Iris pigment epithelial cell (primary cell): Measurements from ENCODE around the gene ZMIZ2.
"Not testable (repeated sequence)": the region's sequence is repeated elsewhere in the genome, so short reads cannot be mapped to it uniquely, and the experiment has no call there.

Source experiments
- DNase-seq: peaks from one replicate; pipeline ENCODE4 v3.0.0-alpha.2; 2011; ENCODE audit warnings: low read depth

The ZMIZ2 gene

DNA sequence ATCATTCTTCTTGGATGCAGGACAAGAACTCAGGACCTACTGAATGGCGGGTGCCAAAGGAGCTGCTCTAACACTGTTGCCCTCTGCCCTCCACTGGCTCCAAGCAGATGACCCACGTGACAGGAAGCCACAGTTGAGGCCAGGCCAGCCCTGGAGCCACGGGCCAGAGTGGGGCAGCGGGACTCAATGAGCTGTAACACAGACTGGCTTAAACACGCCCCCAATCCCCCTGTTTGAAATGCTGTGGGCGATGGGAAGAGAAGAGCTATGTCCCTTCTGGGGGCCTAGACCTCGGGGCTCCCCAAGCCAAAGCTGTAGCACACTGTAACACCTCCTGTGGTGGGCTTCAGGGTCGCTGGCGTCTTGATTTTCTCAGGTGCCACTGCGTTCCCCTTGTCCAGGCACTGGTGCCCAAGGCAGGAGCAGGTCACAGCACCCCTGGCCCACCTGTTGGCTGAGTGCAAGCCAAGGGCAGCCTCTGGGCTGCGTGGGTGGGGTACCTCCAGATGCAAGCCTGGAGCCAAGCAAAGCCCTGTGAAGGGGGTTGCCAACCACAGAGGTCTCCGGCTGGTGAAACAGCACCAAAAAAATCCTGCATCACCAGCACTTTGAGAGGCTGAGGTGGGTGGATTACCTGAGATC is 18.6 kb upstream of the ZMIZ2 start:
- DNase-seq, result no peak

DNA sequence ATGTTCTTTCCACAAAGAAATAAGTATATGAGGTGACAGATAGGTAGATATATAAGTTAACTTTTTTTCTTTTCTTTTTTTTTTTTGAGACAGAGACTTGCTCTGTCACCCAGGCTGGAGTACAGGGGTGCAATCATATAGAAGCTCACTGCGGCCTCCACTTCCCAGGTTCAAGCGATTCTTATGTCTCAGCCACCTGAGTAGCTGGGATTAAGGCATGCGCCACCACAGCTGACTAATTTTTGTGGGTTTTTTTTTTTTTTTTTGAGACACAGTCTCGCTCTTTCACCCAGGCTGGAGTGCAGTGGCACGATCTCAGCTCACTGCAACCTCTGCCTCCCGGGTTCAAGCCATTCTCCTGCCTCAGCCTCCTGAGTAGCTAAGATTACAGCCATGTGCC is 15.7 kb upstream of the ZMIZ2 start:
- DNase-seq, result not testable (repeated sequence)

DNA sequence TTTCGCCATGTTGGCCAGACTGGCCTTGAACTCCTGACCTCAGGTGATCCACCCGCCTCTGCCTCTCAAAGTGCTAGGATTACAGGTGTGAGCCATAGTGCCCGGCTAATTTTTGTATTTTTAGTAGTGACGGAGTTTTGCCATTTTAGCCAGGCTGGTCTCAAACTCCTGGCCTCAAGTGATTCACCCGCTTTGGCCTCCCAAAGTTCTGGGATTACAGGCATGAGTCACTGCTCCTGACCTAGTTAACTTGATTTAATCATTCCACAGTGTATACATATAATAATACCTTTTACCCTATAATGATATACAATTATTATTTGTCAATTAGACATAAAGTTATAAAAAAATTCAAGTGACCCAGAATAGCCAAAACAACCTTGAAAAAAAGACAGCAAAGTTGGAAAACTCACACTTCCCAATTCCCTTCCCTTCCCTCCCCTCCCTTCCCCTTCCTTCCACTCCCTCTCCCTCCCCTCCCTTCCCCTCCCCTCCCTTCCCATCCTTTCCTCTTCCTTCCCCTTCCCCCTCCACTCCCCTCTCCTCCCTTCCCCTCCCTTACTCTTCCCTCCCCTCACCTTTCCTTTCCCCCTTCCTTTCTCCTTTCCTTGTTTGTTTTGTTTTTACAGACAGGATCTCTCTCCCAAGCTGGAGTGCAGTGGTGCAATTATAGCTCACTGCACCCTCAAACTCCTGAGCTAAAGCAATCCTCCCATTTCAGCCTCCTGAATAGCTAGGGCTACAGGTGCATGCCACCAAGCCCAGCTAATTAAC is 14.8 kb upstream of the ZMIZ2 start:
- DNase-seq, result peak; percentile 84

DNA sequence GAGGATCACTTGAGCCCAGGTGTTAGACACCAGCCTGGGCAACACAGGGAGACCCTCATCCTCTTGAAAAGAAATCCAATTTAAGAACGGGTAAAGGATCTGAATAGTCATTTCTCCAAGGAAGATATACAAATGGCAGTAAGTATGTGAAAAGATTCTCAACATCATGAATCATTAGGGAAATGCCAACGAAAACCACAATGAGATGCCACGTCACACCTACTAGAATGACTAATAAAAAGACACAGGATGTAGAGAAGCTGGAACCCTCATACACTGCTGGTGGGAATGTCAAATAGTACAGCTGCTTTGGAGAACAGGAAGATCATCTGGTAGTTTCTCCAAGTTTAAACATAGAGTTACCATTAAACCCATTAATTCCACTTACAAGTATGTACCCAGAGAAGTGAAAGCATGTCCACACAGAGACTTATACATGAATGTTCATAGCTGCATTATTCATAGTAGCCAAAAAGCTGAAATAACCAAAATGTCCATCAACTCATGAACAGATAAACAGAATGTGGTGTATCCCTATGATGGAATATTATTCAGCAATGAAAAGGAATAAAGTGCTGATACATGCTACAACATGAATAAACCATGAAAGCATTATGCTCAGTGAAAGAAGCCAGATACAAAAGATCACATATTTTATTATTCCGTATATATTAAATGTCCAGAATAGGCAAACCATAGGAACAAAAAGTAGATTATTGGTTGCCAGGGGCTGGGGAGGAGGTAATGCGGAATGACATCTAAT is 13.1 kb upstream of the ZMIZ2 start:
- DNase-seq, result peak; percentile 98

DNA sequence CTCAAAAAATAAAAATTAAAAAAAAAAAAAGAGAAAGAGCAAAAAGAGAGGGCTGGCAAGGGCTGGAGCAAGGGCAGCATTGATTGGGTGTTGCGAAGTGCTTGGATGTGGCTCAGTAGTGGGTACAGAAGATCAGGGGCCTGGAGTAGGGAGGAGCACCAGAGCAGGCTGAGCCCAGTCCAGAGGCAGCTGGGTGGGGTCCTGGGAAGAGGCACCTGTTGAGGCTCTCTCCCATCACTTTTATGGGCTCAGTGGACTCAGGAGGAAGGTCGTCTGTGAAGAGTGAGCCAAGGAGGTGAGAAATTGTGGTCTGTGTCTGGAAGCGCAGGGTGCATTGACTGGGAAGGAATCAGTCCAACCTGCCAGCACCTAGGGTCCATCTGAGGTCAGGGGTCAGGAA is 11.8 kb upstream of the ZMIZ2 start:
- DNase-seq, result no peak

DNA sequence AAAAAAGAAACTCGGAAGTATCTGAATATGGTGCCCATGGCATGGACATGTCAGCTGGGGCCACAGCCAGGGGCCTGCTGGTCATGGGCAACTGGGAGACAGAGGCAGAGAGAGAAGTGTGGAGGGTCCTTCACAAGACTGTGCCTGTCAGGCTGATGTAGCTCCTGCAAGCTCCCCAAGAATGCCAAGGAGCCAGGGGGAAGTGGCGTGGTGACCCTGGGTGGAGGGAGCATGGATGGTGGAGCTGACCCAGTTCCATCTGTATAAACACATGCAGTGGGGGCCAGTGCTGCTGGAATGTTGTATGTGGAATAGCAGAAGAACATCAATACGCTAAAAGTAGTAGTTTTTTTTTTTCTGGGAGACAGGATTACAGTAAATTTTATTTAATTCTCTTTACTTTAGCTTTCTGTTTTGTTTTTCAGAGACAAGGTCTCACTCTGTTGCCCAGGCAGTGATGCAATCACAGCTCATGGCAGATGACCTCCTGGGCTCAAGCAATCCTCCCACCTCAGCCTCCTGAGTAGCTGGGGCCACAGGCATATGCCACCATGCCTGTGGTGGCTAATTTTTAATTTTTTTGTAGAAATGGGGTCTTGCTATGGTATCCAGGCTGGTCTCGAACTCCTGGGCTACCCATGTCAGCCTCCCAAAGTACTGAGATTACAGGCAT is 10.5 kb upstream of the ZMIZ2 start:
- DNase-seq, result peak; percentile 47

DNA sequence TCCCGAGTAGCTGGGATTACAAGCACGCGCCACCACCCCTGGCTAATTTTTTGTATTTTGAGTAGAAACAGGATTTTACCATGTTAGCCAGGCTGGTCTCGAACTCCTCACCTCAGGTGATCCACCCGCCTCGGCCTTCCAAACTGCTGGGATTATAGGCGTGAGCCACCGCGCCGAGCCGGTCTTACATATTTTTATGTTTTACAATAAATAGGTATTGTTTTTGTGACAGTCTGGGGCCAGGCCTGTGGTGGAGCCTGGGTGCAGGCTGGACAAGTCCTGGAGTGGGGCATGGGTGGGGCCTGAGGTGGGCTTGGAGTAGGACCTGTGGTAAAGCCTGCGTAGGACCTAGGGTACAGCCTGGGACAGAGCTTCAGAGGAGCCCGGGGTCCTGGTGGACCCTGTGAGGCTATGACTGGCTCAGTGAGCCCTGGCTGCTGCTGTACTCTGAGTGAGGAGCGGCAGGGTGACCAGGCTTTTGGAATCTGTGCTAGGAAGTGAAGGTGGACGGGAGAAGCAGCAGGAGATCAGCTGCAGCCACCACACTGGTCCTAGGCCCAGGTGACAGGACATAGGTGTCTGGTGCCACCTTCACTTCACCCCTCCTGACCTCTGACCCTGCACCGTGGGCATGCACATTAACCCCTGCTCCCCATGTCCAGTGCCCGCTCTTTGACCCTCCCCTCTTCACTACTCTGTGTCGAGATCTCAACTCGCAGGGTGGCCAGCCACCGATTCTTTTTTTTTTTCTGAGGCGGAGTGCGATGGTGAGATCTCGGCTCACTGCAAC is 9.6 kb upstream of the ZMIZ2 start:
- DNase-seq, result no peak

DNA sequence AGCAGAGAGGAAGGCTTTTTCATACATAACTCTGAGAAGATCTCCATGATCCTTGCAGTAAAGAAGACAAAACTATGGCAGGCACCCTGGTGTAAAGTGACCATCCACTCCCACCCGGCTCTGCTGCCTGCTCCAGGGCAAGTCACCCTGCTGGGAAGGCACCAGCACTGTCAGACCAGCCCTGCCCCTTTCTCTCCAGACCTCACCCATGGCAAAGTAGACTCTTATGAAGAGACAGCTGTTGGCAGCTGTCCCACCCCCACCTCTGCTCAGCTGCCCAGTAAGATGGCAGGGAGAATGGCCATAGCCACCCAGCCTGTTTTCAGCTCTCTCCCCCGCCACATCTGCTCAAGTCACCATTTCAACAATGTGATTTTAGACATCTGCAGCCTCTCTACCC is 8.6 kb upstream of the ZMIZ2 start:
- DNase-seq, result no peak

DNA sequence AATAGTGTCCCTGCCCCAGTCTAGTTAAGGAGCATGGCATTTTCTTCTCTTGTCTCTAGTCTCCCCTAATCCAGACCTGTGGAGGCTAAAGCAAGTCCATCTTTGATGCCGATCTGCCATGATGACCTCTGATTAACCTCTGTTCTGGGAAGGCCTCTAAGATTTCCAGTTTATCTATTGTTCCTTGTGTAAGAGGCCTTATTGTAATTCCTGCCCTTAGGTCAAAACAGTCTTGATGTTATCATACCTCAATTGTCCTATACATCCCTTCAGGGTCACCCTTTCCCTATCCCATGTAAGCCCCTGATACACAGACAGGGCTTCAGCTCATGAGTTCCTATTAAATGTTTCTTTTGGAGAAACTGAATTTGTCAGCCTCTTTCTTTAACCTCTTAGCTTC is 4.9 kb upstream of the ZMIZ2 start:
- DNase-seq, result no peak

DNA sequence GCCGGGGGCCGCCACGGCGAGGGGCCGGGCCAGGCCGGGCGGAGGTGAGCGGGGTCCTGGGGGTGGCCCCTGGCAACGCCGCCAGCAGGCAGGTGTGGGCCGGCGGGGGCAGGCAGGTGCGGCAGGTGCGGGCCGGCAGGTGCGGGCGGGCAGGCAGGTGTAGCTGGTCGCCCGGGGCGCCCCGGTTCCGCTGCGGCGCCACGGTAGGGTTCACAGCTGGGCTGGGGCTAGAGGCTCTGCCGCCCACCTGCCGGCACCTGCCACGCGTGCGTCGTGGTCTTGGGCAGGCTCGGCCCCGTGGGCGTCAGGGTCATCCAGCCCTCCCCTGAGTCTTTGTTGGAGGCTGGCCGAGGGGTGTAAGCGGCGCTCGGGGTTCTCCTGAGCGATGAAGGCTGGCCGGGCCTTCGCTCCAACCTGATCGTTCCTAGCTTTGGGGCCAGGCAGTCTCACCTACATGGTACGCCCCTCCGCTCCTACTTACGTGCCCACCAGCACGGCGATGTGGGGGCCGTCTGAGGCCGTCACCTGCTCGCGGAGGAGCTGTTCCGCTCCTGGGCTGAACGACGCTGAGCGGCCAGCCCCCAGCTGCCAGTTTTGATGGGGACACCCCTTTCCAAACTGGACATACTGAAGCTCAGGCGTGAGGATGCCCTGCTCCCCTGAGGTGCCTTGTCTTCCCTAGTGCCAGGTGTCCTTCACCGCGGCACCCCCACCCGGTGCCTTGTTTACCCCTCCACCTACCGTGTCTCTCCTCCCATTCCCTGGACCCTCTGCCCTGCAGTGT is 493 bp downstream of the ZMIZ2 start:
- no peak for DNase-seq

DNA sequence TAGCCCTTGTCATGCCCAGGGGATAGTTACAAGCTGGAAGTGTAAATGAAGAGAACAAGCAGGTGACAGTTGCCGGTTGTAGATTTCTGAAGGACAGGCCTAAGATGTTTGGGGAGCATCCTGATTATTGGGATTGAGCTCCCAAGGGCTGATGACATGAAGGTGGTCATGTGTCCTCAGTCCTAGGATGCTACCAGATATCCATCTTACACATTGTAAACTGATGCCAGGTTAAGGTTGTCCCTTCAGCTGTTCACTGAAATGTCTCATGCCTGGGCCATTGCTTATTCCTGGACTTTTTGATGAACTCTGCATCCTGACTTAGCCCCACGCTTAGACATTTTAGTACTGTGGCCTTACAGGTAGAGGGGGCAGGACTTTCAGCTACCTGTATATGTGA is 1.3 kb downstream of the ZMIZ2 start:
- DNase-seq, result no peak

DNA sequence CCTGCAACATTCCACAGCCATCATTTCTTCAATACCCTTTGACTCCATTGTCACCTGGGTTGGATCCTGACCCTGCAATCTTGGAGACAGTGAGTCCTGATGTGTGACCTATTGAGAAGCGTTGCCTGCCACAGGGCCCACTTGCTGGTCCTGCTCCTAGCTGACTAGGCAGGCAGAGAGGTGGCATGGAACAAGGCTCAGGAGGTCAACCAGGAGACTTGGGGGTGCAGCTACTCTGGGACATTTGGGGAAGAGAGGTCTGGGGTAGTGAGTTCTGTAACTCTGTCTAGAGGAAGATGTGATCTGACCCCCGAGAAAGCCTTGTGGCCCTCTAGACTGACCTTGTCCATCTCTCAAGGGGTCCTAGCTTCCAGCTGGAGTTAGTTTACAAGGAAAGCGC is 1.8 kb downstream of the ZMIZ2 start:
- DNase-seq, result no peak

DNA sequence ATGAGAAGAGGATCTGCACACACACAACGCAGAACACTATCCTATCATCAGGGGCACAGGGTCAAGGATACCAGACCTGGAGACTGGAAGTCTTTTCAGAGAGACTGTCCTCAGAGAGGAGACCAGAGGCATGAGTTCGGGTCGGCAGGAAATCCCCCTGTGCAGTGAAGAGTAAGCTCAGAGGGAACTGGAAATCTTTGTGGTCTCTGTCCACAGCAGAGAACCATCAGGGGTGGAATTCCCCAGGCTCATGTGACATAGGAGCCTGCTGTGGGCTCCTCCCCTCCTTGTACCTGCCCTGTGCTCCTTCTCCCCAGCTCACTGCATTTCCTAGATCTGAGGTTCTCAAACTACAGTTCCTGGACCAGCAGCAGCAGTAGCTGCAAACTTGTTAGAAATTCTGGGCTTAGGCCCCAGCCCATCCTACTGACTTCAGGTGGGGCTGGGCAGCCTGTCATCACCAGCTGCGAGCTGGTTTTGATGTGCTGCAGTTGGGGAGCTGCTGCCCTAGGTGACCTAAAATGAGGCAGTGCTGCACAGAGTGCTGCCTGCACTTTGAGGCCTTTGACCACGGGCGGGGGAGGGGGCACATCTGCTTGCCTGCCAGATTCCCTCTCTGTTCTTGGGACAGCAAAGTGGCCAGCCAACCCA is 2.4 kb downstream of the ZMIZ2 start:
- peak; percentile 69 for DNase-seq

DNA sequence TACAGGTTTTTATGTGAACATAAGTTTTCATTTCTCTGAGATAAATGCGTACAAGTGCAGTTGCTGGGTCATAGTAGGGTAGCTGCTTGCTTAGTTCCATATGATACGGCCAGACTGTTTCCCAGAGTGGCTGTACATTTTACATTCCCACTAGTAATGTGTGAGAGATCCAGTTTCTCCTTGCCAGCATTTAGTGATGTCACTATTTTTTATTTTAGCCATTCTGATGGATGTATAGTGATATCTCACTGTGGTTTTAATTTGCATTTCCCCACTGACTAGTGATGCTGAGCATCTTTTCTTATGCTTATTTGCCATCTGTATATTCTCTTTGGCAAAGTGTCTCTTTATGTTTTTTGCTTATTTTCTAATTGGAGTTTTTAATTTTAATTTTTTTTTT is 4.2 kb downstream of the ZMIZ2 start:
- no peak for DNase-seq

DNA sequence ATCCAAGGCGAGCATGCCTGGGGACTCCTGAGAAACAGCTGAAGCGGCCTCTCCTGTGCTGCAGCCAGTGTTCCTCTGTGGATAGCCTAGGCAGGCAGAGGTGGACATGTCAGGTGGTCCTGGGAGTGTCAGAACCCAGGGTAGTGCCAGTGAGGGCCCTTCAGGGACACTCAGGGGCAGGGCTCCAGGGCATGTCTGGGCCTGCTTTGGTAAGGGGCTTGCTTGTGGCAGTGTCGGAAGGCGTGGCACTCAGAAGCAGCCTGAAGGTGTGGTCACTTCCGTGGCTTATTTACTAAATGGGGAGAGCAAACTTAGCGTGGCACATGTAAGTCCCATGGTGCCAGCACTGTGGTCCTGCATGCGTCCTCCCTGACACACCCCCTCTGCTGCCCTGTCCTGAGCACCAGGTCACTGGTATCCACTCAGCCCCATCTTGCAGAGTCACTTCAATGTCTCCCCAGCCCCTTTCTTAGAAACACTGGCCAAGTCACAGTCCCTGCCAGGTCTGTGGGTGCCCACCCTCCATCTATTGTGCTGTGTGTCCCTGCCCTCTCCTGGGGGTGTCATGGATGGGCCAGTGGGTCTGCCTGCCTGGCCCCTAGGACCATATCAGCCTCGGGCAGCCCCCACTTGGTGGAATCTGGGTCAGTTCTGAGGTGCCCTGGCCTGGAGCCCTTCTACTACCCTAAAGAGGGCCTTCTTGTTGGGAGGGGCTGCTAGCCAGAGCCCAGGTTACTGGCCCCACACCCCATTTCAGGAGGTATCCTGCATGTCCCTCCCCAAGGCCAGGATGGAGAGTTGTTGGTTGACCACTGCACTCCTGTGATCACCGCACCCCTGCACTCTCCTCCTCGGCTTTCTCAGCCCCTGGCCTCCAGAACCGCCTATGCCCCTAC is 6.4 kb downstream of the ZMIZ2 start:
- DNase-seq, result no peak

DNA sequence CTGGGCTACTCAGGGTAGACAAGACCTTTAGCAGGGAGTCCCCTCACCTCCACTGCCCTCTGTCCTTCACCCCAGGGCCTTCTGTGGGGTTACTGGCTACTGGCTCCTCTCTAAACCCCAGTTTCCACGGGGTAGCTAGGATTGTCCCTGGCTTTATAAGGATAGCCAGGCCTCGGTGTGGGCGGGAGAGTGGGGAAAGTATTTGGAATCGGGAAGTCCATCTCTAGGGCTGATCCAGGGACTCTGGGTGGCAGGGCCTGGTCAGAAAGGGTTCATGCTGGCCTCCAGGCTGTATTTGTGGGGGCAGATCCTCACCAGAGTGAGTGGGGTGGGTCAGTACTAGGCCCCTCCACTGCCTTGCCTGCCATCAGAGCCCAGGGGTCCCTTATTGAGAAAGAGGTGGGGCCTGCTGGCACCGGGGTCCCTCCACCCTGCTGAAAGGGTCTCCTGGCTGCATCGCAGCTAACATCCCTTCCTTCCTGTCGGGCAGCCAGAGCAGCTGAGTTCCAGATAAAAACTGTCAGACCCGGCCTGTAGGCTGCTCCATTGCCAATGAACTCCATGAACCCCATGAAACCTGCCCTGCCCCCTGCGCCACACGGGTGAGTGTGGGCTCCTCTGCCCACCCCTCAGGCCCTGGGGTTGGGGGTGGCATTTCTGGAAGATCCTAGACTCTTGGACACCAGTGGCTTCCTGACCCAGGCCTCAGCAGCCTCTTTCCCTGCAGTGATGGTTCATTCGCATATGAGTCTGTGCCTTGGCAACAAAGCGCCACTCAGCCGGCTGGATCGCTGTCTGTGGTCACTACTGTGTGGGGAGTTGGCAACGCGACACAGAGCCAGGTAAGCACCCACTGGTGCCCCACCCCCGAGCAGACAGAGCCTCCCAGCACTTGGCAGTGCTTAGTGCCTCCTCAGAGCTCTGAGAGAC is 7.3 kb downstream of the ZMIZ2 start:
- no peak for DNase-seq

DNA sequence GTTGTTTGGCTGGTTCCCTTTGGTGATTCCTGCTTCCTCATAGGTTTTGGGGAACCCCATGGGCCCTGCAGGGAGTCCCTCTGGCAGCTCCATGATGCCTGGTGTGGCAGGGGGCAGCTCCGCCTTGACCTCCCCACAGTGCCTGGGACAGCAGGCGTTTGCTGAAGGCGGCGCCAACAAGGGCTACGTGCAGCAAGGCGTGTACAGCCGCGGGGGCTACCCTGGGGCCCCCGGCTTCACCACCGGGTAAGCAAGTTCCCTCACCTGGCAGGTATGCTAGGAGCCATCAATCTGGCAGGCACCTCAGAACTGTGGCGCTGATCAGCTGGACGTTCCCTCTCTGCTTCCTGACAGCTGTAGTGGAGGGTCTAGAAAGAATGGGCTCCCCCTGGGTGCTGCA is 8.3 kb downstream of the ZMIZ2 start:
- no peak for DNase-seq

DNA sequence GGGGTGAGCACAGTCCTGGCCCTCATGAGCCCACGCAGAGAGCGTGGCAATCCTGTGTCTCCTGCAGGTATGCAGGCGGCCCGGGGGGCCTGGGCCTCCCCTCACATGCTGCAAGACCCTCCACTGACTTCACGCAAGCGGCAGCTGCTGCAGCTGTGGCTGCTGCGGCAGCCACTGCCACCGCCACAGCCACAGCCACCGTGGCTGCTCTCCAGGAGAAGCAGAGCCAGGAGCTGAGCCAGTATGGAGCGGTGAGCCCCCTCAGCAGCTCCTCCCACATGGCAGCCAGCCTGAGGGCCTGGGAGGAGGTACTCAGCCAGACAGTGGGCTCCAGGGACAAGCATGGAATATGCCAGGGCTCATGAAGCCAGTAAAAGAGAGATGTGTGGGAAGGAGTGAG is 8.7 kb downstream of the ZMIZ2 start:
- no peak for DNase-seq
